Measurements from ENCODE around the gene CHST12. TPM values are rescaled to one million over a fixed set of nuclear protein-coding genes. Genes with fewer than 3 reads are reported as not detected.

The CHST12 gene
- total and polyA plus RNA-seq, 10 of the 15 experiments (the other 5 are each of a cell fraction or from before 2014, with no cell fraction given), result 0.05 to 14.2 (median 3.3) TPM

- TSS peak; percentile 27 for BruUV-seq (replicated peaks)
- Histone ChIP-seq H3K9me3 (replicated peaks; ENCODE audit: control insufficient read depth, insufficient read depth, low read length) (peaks cover 4% of the 10 kb centered on the region), H3K79me2 (ENCODE audit: control insufficient read depth, insufficient read depth, low read length) (no peaks in the 10 kb centered on the region), H3K27me3 (replicated peaks in 1 of 2; ENCODE audit: control insufficient read depth in 2 of 2, insufficient read depth in 2 of 2, low read length in 1 of 2) (no peaks in the 10 kb centered on the region), H3K4me3 (no peak overlapping the region), H3K4me1 (ENCODE audit: control insufficient read depth, insufficient read depth, low read length) (no peaks in the 10 kb centered on the region), H4K20me1 (ENCODE audit: control insufficient read depth, insufficient read depth) (0 out of 2 replicates have a peak, but pooled peaks cover 5% of the 10 kb centered on the region), H2AFZ (ENCODE audit: control insufficient read depth, low read depth, low read length) (no peak overlapping the region), H3K27ac (ENCODE audit: control insufficient read depth, insufficient read depth) (no peak overlapping the region), H3K4me2 (ENCODE audit: control insufficient read depth, insufficient read depth) (no peak overlapping the region), H3K9ac (ENCODE audit: control insufficient read depth, insufficient read depth, low read length) (no peak overlapping the region), H3K36me3 (ENCODE audit: control insufficient read depth in 2 of 2, insufficient read depth in 2 of 2, low read length in 1 of 2) (peaks cover 3 to 32% of the 10 kb centered on the region in 2 experiments)
- DNase-seq (ENCODE audit: low read depth, low spot score) (no peak), ATAC-seq (no peak), FAIRE-seq (no peak)
- ChIA-PET SMC1A (ENCODE audit: uncharacterized antibody, unreplicated experiment) (interaction anchor here (1.1 kb wide), 1 partner anchor 36 kb away, joined by 3 read pairs; no protein-coding TSS in a partner anchor), RAD21 (ENCODE audit: unreplicated experiment) (no interaction called here), POLR2A (no interaction called here), CTCF (interaction anchor here (1.4 kb wide), 1 partner anchor 21 kb away, joined by 3 read pairs; no protein-coding TSS in a partner anchor)
- intact Hi-C loops (cut with micrococcal nuclease; ENCODE audit: unreplicated experiment) (no loop called here), in situ Hi-C loops (cut with MboI) (no loop called here)
- TF ChIP-seq NR2C1 (IDR thresholded peaks at IDR 0.05) (no peak), NR2F1 (conservative IDR thresholded peaks at IDR 0.05) (no peak), USF2 (IDR thresholded peaks at IDR 0.05; ENCODE audit: borderline replicate concordance, low read depth, low read length) (no peak), ZSCAN29 (IDR thresholded peaks at IDR 0.05) (no peak), SREBF2 (IDR thresholded peaks at IDR 0.05; ENCODE audit: low read length) (no peak), FOS (IDR thresholded peaks at IDR 0.05; ENCODE audit: borderline replicate concordance, extremely low read depth, insufficient read length) (no peak), GABPA (IDR thresholded peaks at IDR 0.05; ENCODE audit: low read depth) (no peak), MLLT1 (IDR thresholded peaks at IDR 0.05) (no peak)
- WGBS (ENCODE audit: insufficient coverage, insufficient replicate concordance, low lambda C conversion rate, missing lambda C conversion rate), result 97% methylated on average over 65 of the region's 85 CpGs
Observed at GRCh38 chr7:2432910-2433712, 29.7 kb downstream of the CHST12 start.

Measured in GM12878 (cell line).